ENCODE results near the gene BCL2L1. TPM values are rescaled to one million over a fixed set of nuclear protein-coding genes. Genes with fewer than 3 reads are reported as not detected.

The BCL2L1 gene
- total and polyA plus RNA-seq, 2 donors (not counting 1 experiment from before 2014, with no cell fraction given) = 61.8 to 77.1 TPM

DNA sequence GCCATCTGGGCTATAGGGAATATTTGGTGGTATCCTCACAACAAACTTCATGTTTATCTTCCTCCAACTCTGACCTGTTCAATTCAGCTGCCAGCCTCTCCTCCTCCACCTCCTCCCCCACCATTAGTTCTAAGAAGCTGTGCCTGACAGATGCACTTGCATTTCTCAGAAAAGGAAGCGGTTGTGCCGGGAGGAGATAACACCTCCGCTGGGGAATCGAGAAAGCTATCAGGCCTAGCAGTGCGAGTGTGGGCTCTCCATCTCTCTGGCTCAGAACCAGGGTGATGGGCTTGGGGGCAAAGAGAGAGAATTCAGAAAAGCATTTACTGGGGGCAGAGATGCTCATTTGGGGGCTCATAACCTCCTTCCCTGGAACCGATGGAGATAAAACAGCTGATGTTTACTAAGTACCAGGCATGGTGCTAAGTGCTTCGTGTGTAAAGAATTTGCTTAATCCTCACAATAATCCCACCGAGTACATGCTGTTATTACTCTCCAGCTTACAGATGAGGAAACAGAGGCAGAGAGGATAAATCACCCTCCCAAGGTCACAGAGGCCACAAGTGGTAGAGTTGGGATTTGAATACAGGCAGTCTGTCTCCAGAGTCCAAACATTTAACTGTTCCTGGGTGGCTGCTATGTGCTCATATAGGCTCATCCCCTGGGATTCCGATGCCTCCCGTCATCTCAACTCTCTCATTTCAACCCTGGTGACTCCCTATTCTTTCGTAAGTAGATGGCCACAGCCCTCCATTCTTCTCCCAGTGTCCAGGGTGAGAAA lies 46.6 kb downstream of the BCL2L1 start:
- H3K4me3 ChIP-seq (replicated peaks in 1 of 4; ENCODE audit: control extremely low read depth in 1 of 4, insufficient read depth in 1 of 4, low read depth in 3 of 4, low read length in 4 of 4) = peak overlapping the region in 1 of 4 experiments; percentile 17
- DNase-seq (ENCODE audit: low read depth in 2 of 2) = peak in 1 of 2 donors; percentile 52
- TF ChIP-seq EZH2 (IDR thresholded peaks at IDR 0.05; ENCODE audit: low read length, missing control alignments) (no peak), CTCF (conservative IDR thresholded peaks at IDR 0.05 in 1 of 2, IDR thresholded peaks at IDR 0.05 in 1 of 2; ENCODE audit: low read depth in 1 of 2, low read length in 2 of 2) (no peak)
- H3K4me2 ChIP-seq (ENCODE audit: extremely low read depth, insufficient read depth, low read length) = peak overlapping the region; percentile 77
- H3K4me1 ChIP-seq (ENCODE audit: control insufficient read depth, extremely low read depth, insufficient read depth, low read length) = peaks cover 30% of the 10 kb centered on the region
- H3K9ac ChIP-seq (ENCODE audit: insufficient read depth, low read length) = peak overlapping the region; percentile 28
- H3K9me3 ChIP-seq (ENCODE audit: control insufficient read depth, insufficient read depth, low read depth, low read length) = no peaks in the 10 kb centered on the region
- peak overlapping the region; percentile 82 for H3K27ac ChIP-seq (ENCODE audit: insufficient read depth, low read length)
- peaks cover 82% of the 10 kb centered on the region for H3K79me2 ChIP-seq (ENCODE audit: control insufficient read depth, insufficient read depth, low read length)
- no peak overlapping the region for H2AFZ ChIP-seq (ENCODE audit: low read length)
- peaks cover 8% of the 10 kb centered on the region for H3K36me3 ChIP-seq (ENCODE audit: control insufficient read depth, insufficient read depth, low read length)
- no peaks in the 10 kb centered on the region for H4K20me1 ChIP-seq (ENCODE audit: control insufficient read depth, extremely low read depth, insufficient read depth, low read length)
- H3K27me3 ChIP-seq (ENCODE audit: control insufficient read depth, insufficient read depth, low read length) = no peaks in the 10 kb centered on the region

DNA sequence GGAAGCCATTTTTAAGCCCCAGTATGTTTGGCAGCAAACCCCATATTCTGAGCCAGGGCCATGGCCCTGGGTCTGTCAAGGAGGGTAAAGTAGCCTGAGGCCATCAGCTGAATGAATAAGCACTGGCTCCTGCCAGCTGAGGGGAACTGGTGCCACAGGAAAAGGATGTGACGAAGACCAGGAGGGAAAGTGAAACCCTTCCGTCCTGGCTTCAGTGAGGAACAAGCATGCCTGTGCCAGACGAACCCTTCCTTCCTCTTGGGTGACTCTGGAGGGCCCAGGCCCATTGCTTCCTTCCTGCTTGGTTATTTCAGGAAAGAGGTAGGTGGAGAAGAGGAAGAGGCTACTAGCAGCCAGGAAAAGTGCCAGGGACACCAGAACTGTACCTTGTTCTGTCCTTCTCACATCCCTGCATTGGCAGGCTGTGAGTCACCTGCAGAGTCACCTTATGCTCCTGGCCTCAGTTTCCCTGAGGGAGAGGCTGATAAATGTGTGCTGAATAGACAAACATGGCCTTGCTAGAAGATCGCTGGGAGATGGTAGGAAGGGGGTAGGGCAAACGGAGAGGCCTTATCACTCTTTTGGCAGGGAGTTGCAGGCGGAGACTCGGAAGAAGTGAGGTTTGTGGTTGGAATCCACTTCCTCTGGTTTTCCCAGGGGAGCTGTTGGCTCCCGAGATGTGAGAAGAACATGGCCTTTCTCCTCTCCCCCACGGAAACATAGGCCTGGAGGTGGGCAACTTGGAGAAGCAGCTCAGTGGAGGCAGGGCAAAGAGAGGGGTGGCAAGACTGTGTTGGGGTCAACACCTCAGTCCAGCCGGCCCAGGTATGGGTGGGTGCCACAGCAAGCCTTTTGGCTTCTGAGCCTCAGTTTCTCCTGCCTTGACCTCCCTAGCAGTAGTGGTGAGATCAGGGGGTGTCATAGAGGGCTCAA lies 47.5 kb downstream of the BCL2L1 start:
- Histone ChIP-seq H2AFZ (ENCODE audit: low read length) (no peak overlapping the region), H3K27ac (ENCODE audit: insufficient read depth, low read length) (peak overlapping the region; percentile 82), H3K36me3 (ENCODE audit: control insufficient read depth, insufficient read depth, low read length) (peaks cover 8% of the 10 kb centered on the region), H3K9me3 (ENCODE audit: control insufficient read depth, insufficient read depth, low read depth, low read length) (no peaks in the 10 kb centered on the region), H3K4me1 (ENCODE audit: control insufficient read depth, extremely low read depth, insufficient read depth, low read length) (peaks cover 37% of the 10 kb centered on the region), H3K9ac (ENCODE audit: insufficient read depth, low read length) (peak overlapping the region; percentile 28), H3K4me2 (ENCODE audit: extremely low read depth, insufficient read depth, low read length) (peak overlapping the region; percentile 77), H3K79me2 (ENCODE audit: control insufficient read depth, insufficient read depth, low read length) (peaks cover 84% of the 10 kb centered on the region), H4K20me1 (ENCODE audit: control insufficient read depth, extremely low read depth, insufficient read depth, low read length) (no peaks in the 10 kb centered on the region), H3K27me3 (ENCODE audit: control insufficient read depth, insufficient read depth, low read length) (no peaks in the 10 kb centered on the region), H3K4me3 (replicated peaks in 1 of 4; ENCODE audit: control extremely low read depth in 1 of 4, insufficient read depth in 1 of 4, low read depth in 3 of 4, low read length in 4 of 4) (peak overlapping the region in 2 of 4 experiments; percentile 17 to 28)
- peak; percentile 75 to 88 for DNase-seq (ENCODE audit: low read depth in 2 of 2)
- TF ChIP-seq CTCF (conservative IDR thresholded peaks at IDR 0.05 in 1 of 2, IDR thresholded peaks at IDR 0.05 in 1 of 2; ENCODE audit: low read depth in 1 of 2, low read length in 2 of 2) = no peak
- TF ChIP-seq EZH2 (IDR thresholded peaks at IDR 0.05; ENCODE audit: low read length, missing control alignments) = no peak

DNA sequence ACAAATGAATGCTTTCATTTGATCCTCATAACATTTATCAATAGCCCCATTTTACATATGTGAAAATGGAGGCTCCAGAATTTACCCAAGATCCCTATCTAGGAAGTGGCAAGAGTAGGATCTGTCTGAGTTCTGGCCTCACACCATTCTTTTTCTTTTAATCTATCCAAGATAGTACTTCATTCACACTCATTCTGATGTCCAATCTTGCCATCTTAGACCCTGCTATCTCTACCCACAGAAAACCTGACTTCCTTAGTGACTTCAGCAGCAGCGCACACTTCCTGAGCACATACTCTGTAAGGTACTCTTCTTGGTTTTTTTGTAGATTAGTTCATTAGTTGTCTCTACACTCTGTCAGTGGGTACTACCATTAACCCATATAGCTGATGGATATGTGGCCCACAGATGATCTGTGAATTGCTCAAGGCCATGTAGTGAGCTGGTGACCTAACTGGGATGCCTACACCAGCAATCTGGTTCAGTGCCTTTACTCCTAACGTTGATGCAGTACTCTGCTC lies 48.7 kb downstream of the BCL2L1 start:
- no peak overlapping the region for H3K4me3 ChIP-seq (replicated peaks in 1 of 4; ENCODE audit: control extremely low read depth in 1 of 4, insufficient read depth in 1 of 4, low read depth in 3 of 4, low read length in 4 of 4)
- DNase-seq (ENCODE audit: low read depth in 2 of 2) = no peak
- no peaks in the 10 kb centered on the region for H4K20me1 ChIP-seq (ENCODE audit: control insufficient read depth, extremely low read depth, insufficient read depth, low read length)
- no peak overlapping the region for H2AFZ ChIP-seq (ENCODE audit: low read length)
- no peak overlapping the region for H3K27ac ChIP-seq (ENCODE audit: insufficient read depth, low read length)
- TF ChIP-seq CTCF (conservative IDR thresholded peaks at IDR 0.05 in 1 of 2, IDR thresholded peaks at IDR 0.05 in 1 of 2; ENCODE audit: low read depth in 1 of 2, low read length in 2 of 2) = no peak
- no peak for TF ChIP-seq EZH2 (IDR thresholded peaks at IDR 0.05; ENCODE audit: low read length, missing control alignments)
- H3K4me2 ChIP-seq (ENCODE audit: extremely low read depth, insufficient read depth, low read length) = no peak overlapping the region
- no peaks in the 10 kb centered on the region for H3K9me3 ChIP-seq (ENCODE audit: control insufficient read depth, insufficient read depth, low read depth, low read length)
- peaks cover 37% of the 10 kb centered on the region for H3K4me1 ChIP-seq (ENCODE audit: control insufficient read depth, extremely low read depth, insufficient read depth, low read length)
- peaks cover 88% of the 10 kb centered on the region for H3K79me2 ChIP-seq (ENCODE audit: control insufficient read depth, insufficient read depth, low read length)
- no peak overlapping the region for H3K9ac ChIP-seq (ENCODE audit: insufficient read depth, low read length)
- peaks cover 5% of the 10 kb centered on the region for H3K36me3 ChIP-seq (ENCODE audit: control insufficient read depth, insufficient read depth, low read length)
- H3K27me3 ChIP-seq (ENCODE audit: control insufficient read depth, insufficient read depth, low read length) = no peaks in the 10 kb centered on the region
